DOHH2 (cell line): ENCODE measurements around the gene DDN.
A peak's percentile ranks its signal among the peaks of the same experiment; 100 is the strongest.

ENCODE experiments used
- H3F3A ChIP-seq: fragments of 200-600 bp; sonication (generic), shearing (Covaris generic); 2 replicates; pipeline ENCODE4 v1.6.0; 2016; ENCODE audit warnings: antibody characterized with exemption, mild to moderate bottlenecking; ENCODE audit not compliant: control insufficient read depth, insufficient read depth
- H3K27ac ChIP-seq: fragments of 200-600 bp; sonication (generic); 2 replicates; pipeline ENCODE4 v1.5.1; 2014; ENCODE audit warnings: low read depth, mild to moderate bottlenecking, low read length, moderate library complexity
- H3K27me3 ChIP-seq: fragments of 200-600 bp; sonication (generic); 2 replicates; pipeline ENCODE4 v1.6.1; 2014; ENCODE audit warnings: mild to moderate bottlenecking, low read length, mixed read lengths; ENCODE audit not compliant: control insufficient read depth
- H3K36me3 ChIP-seq: fragments of 200-600 bp; sonication (generic); 2 replicates; pipeline ENCODE4 v1.6.1; 2014; ENCODE audit warnings: mild to moderate bottlenecking, low read length, moderate library complexity, mixed read lengths; ENCODE audit not compliant: control insufficient read depth
- H3K4me1 ChIP-seq: fragments of 200-600 bp; sonication (generic); 2 replicates; pipeline ENCODE4 v1.6.1; 2014; ENCODE audit warnings: mild to moderate bottlenecking, low read length, mixed read lengths; ENCODE audit not compliant: control insufficient read depth
- H3K4me2 ChIP-seq: fragments of 200-600 bp; sonication (generic); 2 replicates; pipeline ENCODE4 v1.6.0; 2014; ENCODE audit warnings: mild to moderate bottlenecking, low read length, moderate library complexity
- H3K4me3 ChIP-seq: fragments of 200-600 bp; sonication (generic); 2 replicates; pipeline ENCODE4 v1.5.1; 2014; ENCODE audit warnings: mild to moderate bottlenecking, low read length, mixed read lengths
- H3K79me2 ChIP-seq: fragments of 200-600 bp; sonication (generic); 2 replicates; pipeline ENCODE4 v1.6.1; 2014; ENCODE audit warnings: mild to moderate bottlenecking, low read length, mixed read lengths; ENCODE audit not compliant: control insufficient read depth
- H3K9me2 ChIP-seq: fragments of 200-600 bp; sonication (generic); replicated peaks from 2 replicates; pipeline ENCODE4 v1.6.1; 2014; ENCODE audit warnings: mild to moderate bottlenecking, low read length, mixed read lengths; ENCODE audit not compliant: control insufficient read depth
- H3K9me3 ChIP-seq: fragments of 200-600 bp; sonication (generic); 2 replicates; pipeline ENCODE4 v1.6.1; 2014; ENCODE audit warnings: antibody characterized with exemption, low read length, mixed read lengths; ENCODE audit not compliant: control insufficient read depth, insufficient read depth
- H4K20me1 ChIP-seq: fragments of 200-600 bp; sonication (generic); 2 replicates; pipeline ENCODE4 v1.6.0; 2014; ENCODE audit warnings: low read depth, mild to moderate bottlenecking, antibody characterized with exemption, low read length, moderate library complexity; ENCODE audit not compliant: control insufficient read depth, insufficient read depth
- CTCF ChIP-seq: fragments of 200-600 bp; sonication (generic); IDR thresholded peaks from one replicate; pipeline ENCODE4 v1.5.1; 2014; ENCODE audit warnings: antibody characterized with exemption, mild to moderate bottlenecking, low read depth, low read length; ENCODE audit not compliant: poor library complexity, severe bottlenecking
- EZH2phosphoT487 ChIP-seq: fragments of 200-600 bp; sonication (generic); IDR thresholded peaks from 2 replicates; pipeline ENCODE4 v1.6.1; 2017; ENCODE audit warnings: borderline replicate concordance, mild to moderate bottlenecking, antibody characterized with exemption, low read length, moderate library complexity, mixed read lengths

Gene DDN

GRCh38 chr12:48998497-48999353 is 450 bp downstream of the DDN start:
- Histone ChIP-seq H3F3A (0 out of 2 replicates have a peak, but pooled peaks cover 7% of the 10 kb centered on the region), H4K20me1 (no peaks in the 10 kb centered on the region), H3K79me2 (0 out of 2 replicates have a peak, but pooled peaks cover 2% of the 10 kb centered on the region), H3K36me3 (peaks cover 21% of the 10 kb centered on the region), H3K27ac (0 out of 2 replicates have a peak overlapping the region, but pooled peaks have one; percentile 7), H3K4me3 (peak overlapping the region; percentile 82), H3K4me2 (peak overlapping the region; percentile 96), H3K27me3 (peaks cover 33% of the 10 kb centered on the region), H3K9me2 (no peaks in the 10 kb centered on the region), H3K9me3 (no peaks in the 10 kb centered on the region), H3K4me1 (peaks cover 50% of the 10 kb centered on the region)
- no peak for TF ChIP-seq CTCF
- TF ChIP-seq EZH2phosphoT487, result no peak

DNA sequence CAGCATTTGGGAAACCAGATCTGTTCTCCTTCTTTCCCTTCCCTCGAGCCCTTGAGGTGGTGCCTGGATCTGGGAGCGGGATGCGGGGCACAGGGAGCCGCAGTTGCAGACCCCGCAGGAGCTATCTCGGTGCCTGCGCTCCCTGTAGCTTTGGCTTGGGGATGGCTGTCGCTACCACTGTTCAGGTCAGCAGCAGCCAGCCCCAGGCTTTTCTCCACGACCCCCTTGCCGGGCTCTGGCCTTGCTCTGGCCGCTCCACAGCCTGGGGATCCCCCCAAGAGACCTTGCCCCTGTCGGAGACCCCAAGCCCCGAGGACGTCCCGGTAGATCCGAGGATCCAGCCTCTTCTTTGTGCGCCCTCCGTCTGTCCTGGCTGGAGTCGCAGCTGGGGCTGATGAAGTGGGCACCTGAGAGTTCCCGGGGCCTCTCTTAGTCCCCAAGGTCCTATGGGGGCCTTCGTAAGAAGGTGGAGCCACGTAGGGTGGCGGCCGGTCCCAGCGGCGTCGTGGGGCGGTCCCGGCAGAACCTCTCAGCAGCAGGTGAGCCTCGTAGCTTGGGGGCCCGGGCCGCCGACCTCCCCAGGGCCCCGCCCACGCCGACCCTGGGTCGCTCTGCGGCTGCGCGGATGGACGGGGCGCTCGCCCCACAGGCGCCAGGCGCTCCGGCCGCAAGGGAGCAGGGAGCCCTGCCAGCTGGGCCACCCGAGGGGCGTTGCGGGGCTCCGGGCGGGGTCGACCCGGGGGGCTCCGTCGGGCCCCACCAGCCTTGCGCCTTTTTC is 1.3 kb downstream of the DDN start:
- H3K27ac ChIP-seq, result no peak overlapping the region

More for the DNA sequence above, 1.3 kb downstream of the DDN start:
- Histone ChIP-seq H3K36me3 (peaks cover 13% of the 10 kb centered on the region), H3K79me2 (0 out of 2 replicates have a peak, but pooled peaks cover 2% of the 10 kb centered on the region), H3K9me2 (no peaks in the 10 kb centered on the region), H3K4me3 (peak overlapping the region; percentile 82), H4K20me1 (no peaks in the 10 kb centered on the region), H3K4me2 (peak overlapping the region; percentile 96), H3K4me1 (peaks cover 50% of the 10 kb centered on the region), H3K27me3 (peaks cover 38% of the 10 kb centered on the region), H3K9me3 (no peaks in the 10 kb centered on the region), H3F3A (0 out of 2 replicates have a peak, but pooled peaks cover 7% of the 10 kb centered on the region)
- TF ChIP-seq EZH2phosphoT487 (no peak), CTCF (peak; percentile 10)
